ENCODE measurements around the gene MSANTD2.

Gene MSANTD2

DNA sequence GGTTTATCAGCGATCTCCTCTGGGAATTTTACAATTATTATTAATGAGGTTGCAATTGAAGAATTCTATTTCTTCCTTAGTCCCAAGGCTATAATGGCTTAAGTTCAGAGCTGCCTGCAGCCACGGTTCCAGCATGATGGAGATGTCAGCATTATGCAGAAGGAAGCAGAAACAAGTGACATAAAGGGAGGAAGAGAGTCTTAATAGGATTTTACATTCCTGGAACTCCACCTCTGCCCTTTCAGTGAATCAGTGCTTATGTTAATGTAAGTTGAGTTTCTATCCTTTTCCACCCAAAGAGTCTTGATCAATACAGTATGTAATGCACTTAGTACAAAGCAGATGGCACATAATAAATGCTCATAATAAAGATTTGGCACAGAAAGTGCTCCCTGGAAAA lies 72.1 kb downstream of the MSANTD2 start:
- no peak for DNase-seq

DNA sequence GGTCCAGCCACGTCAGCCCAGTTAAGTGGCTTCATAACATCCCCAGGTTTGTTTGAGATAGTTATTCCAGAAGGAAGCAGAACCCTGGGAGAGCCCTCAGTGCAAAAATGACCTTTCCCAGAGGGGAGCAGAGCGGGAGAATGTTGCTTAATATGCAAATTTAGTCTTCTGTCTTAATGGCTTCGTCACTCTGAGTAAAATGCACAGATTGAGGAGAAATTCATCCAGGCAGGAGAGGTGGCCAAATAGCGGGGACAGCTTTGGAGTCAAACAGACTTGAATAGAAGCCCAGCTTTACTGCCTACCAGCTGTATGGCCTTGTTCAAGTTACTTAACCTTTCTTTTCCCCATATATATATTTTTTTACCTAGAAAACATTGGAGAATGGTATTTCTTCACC lies 72.7 kb downstream of the MSANTD2 start:
- DNase-seq, result no peak

DNA sequence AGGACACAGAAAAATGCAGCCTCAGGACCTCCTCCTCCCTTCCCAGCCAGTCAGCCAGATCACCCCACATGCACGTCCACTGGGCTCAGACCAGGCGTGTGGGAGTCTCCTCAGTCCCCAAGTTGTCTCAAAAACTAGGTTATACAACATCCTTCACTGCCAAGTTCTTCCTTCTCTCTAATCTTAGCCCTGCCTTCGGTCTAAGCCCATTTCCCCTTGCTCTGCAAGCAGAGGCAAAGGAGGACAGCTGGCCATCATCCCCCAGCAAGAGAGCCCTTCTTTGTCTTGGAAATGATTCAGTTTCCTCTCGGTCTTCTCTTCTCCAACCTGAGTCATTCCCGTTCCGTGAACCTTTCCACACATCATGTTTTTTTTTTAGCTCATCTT lies 74.5 kb downstream of the MSANTD2 start:
- no peak for DNase-seq

DNA sequence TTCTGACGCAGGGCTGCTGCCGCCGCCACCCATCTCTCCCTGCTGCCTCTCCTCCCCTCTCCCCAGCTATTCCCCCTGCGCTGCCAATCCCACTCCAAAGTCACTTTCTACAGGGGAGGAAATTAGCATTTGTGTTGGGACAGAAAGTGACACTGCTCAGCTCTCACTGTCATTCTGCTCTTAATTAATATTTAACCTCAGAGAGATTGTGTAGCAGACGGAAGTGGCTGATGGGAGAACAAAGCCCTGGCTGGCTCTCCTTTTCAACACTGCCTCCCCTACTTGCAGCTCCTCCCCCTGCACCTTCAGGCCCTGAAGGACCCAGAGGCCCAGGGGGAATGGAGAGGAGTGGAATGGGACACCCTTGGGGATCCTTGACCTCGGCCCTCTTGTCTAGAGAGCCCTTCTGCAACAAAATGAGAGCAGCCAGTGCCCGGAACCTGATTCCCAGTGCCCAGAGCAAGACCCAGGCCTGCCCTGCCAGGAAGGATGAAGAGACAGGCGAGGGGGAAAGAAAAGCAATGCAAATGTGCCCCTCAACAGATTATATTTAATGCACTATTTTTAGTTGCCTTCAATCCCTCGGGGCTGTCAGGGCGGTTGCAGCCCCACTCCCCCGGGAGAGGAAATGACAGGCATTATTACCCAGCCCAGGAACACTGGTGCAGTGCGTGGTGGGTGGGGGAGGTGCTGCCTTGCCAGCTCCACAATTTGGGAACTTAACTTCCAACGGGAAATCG lies 75.1 kb downstream of the MSANTD2 start:
- DNase-seq, result no peak

DNA sequence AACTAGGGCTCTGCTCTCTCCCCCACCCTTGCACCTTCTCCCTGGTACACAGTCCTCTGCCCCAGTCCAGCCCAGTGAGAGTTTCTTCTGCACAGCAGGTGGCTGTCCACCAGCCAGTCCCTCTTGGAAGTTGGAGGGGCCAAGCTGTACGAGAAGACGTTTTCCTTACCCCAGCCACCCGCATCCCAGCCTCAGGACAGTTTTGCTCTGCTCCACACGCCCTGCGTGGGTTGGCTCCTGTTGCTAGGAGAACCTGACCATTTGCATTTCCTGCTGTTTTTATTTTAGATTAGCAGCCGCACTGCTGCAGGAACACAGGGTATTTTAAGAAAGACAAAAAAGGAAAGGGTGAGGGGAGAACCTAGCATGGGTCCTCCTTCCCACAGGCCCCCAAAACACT lies 78.0 kb downstream of the MSANTD2 start:
- no peak for DNase-seq

DNA sequence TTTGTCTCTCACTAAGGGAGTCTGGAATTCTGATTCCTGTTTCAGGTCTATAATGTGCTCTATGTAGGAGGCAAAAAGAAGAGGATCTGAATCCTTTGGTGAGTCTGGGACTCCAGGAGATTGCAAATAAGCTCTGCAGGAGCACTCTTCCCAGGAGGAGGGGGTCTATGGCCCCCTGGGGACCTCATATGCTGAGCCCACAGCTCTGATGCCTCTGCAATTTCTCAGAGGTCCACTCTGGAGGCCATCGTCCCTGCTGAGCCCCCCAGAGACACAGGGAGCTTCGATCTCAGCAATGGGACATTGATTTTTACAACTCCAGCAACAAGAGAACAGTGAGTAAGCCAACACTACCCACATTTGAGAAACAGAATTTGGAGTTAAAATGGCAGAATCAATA lies 80.7 kb downstream of the MSANTD2 start:
- DNase-seq, result no peak

DNA sequence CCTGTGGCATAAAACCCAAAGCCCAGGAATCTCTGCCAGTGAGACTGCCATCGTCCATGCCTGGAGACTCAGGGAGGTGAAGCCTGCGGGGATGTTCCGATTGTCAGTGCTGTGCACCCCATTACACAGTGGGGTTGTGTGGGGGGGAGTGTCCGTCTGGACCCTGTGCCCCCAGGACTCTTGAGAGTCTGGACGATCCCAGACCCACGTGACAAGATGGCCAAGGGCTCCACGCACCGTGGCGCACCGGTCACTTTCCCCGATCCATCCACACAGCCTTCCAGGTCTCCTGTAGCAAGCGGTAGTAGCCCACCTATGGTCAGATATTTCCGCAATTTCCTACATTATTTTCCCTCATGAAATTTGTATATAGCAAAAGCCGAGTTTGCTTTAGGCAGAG lies 81.4 kb downstream of the MSANTD2 start:
- DNase-seq, result no peak

DNA sequence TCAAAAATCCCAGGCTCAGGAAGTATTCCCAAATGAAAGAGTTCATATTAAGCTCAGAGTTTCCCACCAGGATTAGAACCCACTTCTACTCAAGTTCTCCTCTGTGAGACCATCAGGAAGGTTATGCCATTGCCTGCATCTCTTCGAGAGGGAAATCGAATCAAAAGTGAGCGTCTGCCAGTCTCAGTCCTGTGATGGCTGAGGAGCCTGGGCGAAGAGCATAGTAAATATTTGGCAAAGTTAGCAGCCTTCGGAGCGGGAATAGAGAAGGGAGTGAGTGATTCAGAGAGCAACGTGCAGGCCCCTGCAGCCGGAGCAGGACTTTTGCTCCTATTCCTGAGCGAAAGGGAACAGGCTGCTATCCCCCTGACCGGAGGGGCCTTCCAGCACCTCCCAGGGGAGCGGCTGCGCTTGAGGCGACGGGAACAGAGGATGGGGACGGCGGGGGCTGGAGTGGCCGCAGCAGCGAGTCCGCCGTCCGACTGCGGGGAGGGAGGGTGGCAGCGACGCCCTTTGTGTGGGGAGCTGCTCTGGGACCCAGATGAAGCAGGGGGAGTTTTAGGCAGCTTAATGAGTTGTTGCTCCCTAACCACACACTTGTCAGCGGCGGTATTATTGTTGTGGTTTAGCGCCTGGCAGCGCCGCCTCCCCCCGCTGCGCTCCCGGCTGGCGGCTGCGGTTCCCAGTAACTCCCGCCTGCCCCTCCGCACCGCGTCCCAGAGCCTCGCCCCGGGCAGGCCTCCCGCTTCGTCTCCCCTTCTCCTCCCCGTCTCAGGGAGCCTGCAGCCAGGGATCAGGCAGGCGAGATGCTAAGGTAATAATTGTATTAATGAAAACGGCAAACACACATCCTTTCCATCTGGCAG lies 82.2 kb downstream of the MSANTD2 start:
- DNase-seq, result no peak

DNA sequence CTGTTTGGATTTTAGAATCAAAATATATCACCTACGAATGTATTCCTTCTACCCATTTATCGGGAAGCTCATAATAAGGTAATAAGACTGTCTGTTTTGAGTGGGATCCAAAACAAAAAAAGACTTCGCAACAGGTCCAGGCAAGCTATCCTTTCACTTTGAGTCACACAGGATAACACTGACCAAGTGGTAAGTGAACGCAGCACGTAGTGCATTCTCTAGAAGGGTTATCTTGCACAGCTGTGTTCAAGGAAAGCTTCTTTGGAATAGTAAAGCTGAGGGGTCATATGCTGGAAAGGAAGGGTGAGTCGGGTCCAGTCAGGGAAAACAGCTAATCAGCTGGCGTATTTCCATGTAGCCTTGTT lies 82.8 kb downstream of the MSANTD2 start:
- DNase-seq, result no peak

DNA sequence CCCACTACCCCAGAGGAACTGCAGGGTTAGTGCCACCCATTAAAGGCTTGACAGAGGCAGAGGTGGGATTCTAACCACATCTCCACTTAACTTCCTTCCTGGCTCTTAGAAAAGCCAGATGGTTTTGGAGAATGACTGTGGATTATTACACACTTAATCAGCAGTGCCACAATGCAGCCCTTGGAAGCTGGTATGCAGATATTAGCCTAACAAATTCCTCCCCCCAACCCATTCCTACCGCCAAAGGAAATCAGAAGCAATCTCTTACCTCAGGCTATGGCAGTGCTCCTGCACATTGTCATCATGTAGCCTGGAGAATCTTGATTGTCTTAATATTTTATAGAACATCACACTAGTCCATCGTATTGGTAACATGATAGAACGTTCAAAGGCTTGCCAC lies 83.6 kb downstream of the MSANTD2 start:
- no peak for DNase-seq

All from stimulated activated CD4-positive, alpha-beta T cell treated with anti-CD3 and anti-CD28 coated beads, Interleukin-2, amount 100 ng/mL, for 48 hours (primary cell).